ENCODE data around the gene WDR47.
A peak's percentile ranks its signal among the peaks of the same experiment; 100 is the strongest.

The WDR47 gene

GRCh38 chr1:108963052-108963686 is 78.7 kb downstream of the WDR47 start, which contains the start of gene CLCC1:
Gene CLCC1 (minus strand): TSS chr1:108963484. CDS start chr1:108950437, 13,047 bp downstream.
- no peak for TF ChIP-seq CTCF (IDR thresholded peaks at IDR 0.05; ENCODE audit: low read depth, low read length, missing control alignments)
- peak within 1 kb of the TSS; percentile 66 for H3K4me3 ChIP-seq (replicated peaks; ENCODE audit: low read depth, low read length)
- peak; percentile 64 for DNase-seq (ENCODE audit: extremely low read depth, low read depth)

GRCh38 chr1:108962681-108963051 is 79.2 kb downstream of the WDR47 start:
- H3K4me3 ChIP-seq (replicated peaks; ENCODE audit: low read depth, low read length), result peak overlapping the region; percentile 66
- DNase-seq (ENCODE audit: extremely low read depth, low read depth), result no peak
- no peak for TF ChIP-seq CTCF (IDR thresholded peaks at IDR 0.05; ENCODE audit: low read depth, low read length, missing control alignments)

GRCh38 chr1:108961752-108962486 is 80.0 kb downstream of the WDR47 start:
- peak overlapping the region; percentile 66 for H3K4me3 ChIP-seq (replicated peaks; ENCODE audit: low read depth, low read length)
- TF ChIP-seq CTCF (IDR thresholded peaks at IDR 0.05; ENCODE audit: low read depth, low read length, missing control alignments), result no peak
- DNase-seq (ENCODE audit: extremely low read depth, low read depth), result no peak

GRCh38 chr1:108961198-108961597 is 80.7 kb downstream of the WDR47 start:
- no peak overlapping the region for H3K4me3 ChIP-seq (replicated peaks; ENCODE audit: low read depth, low read length)
- no peak for TF ChIP-seq CTCF (IDR thresholded peaks at IDR 0.05; ENCODE audit: low read depth, low read length, missing control alignments)
- DNase-seq (ENCODE audit: extremely low read depth, low read depth), result no peak

GRCh38 chr1:108960719-108961118 is 81.2 kb downstream of the WDR47 start:
- TF ChIP-seq CTCF (IDR thresholded peaks at IDR 0.05; ENCODE audit: low read depth, low read length, missing control alignments), result no peak
- DNase-seq (ENCODE audit: extremely low read depth, low read depth), result no peak
- no peak overlapping the region for H3K4me3 ChIP-seq (replicated peaks; ENCODE audit: low read depth, low read length)

GRCh38 chr1:108957888-108958287 is 84.0 kb downstream of the WDR47 start:
- H3K4me3 ChIP-seq (replicated peaks; ENCODE audit: low read depth, low read length), result no peak overlapping the region
- TF ChIP-seq CTCF (IDR thresholded peaks at IDR 0.05; ENCODE audit: low read depth, low read length, missing control alignments), result no peak
- DNase-seq (ENCODE audit: extremely low read depth, low read depth), result no peak
